NCI-H226 (cell line): ENCODE measurements around the gene SHISA5.

Experiments used
- DNase-seq: peaks from one replicate; pipeline ENCODE4 v3.0.0-alpha.2; 2015

SHISA5 gene

GRCh38 chr3:48429317-48429959, 74.5 kb downstream of the SHISA5 start:
- DNase-seq, result peak; percentile 50

GRCh38 chr3:48428572-48429316, 75.2 kb downstream of the SHISA5 start:
- DNase-seq, result no peak

GRCh38 chr3:48428088-48428571, 75.8 kb downstream of the SHISA5 start:
- no peak for DNase-seq

GRCh38 chr3:48427630-48427962, 76.4 kb downstream of the SHISA5 start:
- DNase-seq, result peak; percentile 72

- DNase-seq, result no peak
Measured at GRCh38 chr3:48426944-48427629, 76.9 kb downstream of the SHISA5 start.

- DNase-seq, result no peak
Measured at GRCh38 chr3:48426401-48426909, 77.5 kb downstream of the SHISA5 start.

GRCh38 chr3:48425281-48425812, 78.6 kb downstream of the SHISA5 start:
- DNase-seq, result peak; percentile 29

- no peak for DNase-seq
Measured at GRCh38 chr3:48423883-48424695, 79.9 kb downstream of the SHISA5 start.

- DNase-seq, result no peak
Measured at GRCh38 chr3:48423241-48423882, 80.6 kb downstream of the SHISA5 start.

GRCh38 chr3:48422681-48423080, 81.3 kb downstream of the SHISA5 start:
- no peak for DNase-seq

GRCh38 chr3:48422272-48422671, 81.7 kb downstream of the SHISA5 start:
- no peak for DNase-seq

GRCh38 chr3:48420561-48420960, 83.4 kb downstream of the SHISA5 start:
- no peak for DNase-seq

GRCh38 chr3:48419597-48419996, 84.4 kb downstream of the SHISA5 start:
- DNase-seq, result no peak

GRCh38 chr3:48419149-48419548, 84.8 kb downstream of the SHISA5 start:
- DNase-seq, result no peak

- no peak for DNase-seq
Measured at GRCh38 chr3:48418651-48419050, 85.3 kb downstream of the SHISA5 start.

GRCh38 chr3:48418140-48418539, 85.8 kb downstream of the SHISA5 start:
- no peak for DNase-seq
